Measurements from ENCODE around the gene PTPRF. TPM values are rescaled to one million over a fixed set of nuclear protein-coding genes. Genes with fewer than 3 reads are reported as not detected.

Gene PTPRF
- total RNA-seq, 1 donor from 2014 or later = 2.9 TPM

- no peak overlapping the region for H3K4me3 ChIP-seq
- intact Hi-C loops (cut with micrococcal nuclease) = no loop called here
- no peak overlapping the region for H3K27ac ChIP-seq (replicated peaks)
- peaks cover 20% of the 10 kb centered on the region for H3K27me3 ChIP-seq (ENCODE audit: low read depth)
- H3K4me1 ChIP-seq = peaks cover 15% of the 10 kb centered on the region
- H3K9me3 ChIP-seq (replicated peaks) = no peaks in the 10 kb centered on the region
- TF ChIP-seq, protein P1, sequence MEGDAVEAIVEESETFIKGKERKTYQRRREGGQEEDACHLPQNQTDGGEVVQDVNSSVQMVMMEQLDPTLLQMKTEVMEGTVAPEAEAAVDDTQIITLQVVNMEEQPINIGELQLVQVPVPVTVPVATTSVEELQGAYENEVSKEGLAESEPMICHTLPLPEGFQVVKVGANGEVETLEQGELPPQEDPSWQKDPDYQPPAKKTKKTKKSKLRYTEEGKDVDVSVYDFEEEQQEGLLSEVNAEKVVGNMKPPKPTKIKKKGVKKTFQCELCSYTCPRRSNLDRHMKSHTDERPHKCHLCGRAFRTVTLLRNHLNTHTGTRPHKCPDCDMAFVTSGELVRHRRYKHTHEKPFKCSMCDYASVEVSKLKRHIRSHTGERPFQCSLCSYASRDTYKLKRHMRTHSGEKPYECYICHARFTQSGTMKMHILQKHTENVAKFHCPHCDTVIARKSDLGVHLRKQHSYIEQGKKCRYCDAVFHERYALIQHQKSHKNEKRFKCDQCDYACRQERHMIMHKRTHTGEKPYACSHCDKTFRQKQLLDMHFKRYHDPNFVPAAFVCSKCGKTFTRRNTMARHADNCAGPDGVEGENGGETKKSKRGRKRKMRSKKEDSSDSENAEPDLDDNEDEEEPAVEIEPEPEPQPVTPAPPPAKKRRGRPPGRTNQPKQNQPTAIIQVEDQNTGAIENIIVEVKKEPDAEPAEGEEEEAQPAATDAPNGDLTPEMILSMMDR (IDR thresholded peaks at IDR 0.05; ENCODE audit: borderline replicate concordance) = no peak
- no peak for DNase-seq
- no peaks in the 10 kb centered on the region for H3K36me3 ChIP-seq
Observed at GRCh38 chr1:43534256-43534655, 3.6 kb downstream of the PTPRF start.

- no peak for DNase-seq
- H3K4me1 ChIP-seq = peaks cover 13% of the 10 kb centered on the region
- H3K36me3 ChIP-seq = no peaks in the 10 kb centered on the region
- TF ChIP-seq, protein P1 (IDR thresholded peaks at IDR 0.05; ENCODE audit: borderline replicate concordance) = no peak
- no peak overlapping the region for H3K4me3 ChIP-seq
- no peak overlapping the region for H3K27ac ChIP-seq (replicated peaks)
- peaks cover 6% of the 10 kb centered on the region for H3K27me3 ChIP-seq (ENCODE audit: low read depth)
- intact Hi-C loops (cut with micrococcal nuclease) = no loop called here
- H3K9me3 ChIP-seq (replicated peaks) = no peaks in the 10 kb centered on the region
Observed at GRCh38 chr1:43536196-43536863, 5.6 kb downstream of the PTPRF start.

DNA sequence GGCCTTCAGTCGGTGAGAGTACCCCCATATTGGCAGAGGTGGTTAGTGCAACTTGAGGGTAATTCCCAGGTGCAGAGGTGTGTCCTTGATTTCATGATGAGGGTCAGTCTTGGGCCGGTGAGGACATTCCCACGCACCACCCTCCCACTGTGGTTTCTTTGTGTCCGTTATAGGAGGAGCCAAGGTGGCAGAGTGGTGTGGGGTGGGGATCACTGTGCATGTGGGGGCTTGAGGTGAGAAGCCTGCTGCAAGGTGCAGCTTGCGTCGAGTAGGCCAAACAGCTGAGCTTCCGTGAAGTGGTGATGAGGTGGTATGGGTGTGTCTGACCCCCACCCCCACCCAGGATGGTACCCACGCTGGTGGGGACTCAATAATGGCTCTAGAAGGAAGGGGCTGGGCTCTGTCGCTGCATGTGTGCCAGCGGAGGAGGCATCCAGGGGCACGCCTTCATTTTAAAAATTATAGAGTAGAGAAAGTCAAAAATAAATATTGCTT lies 6.2 kb downstream of the PTPRF start:
- H3K4me3 ChIP-seq = no peak overlapping the region
- TF ChIP-seq, protein P1 (IDR thresholded peaks at IDR 0.05; ENCODE audit: borderline replicate concordance) = no peak
- no peak for DNase-seq
- intact Hi-C loops (cut with micrococcal nuclease) = no loop called here
- H3K4me1 ChIP-seq = peaks cover 14% of the 10 kb centered on the region
- H3K27me3 ChIP-seq (ENCODE audit: low read depth) = peaks cover 2% of the 10 kb centered on the region
- no peaks in the 10 kb centered on the region for H3K36me3 ChIP-seq
- H3K9me3 ChIP-seq (replicated peaks) = no peaks in the 10 kb centered on the region
- H3K27ac ChIP-seq (replicated peaks) = no peak overlapping the region

DNA sequence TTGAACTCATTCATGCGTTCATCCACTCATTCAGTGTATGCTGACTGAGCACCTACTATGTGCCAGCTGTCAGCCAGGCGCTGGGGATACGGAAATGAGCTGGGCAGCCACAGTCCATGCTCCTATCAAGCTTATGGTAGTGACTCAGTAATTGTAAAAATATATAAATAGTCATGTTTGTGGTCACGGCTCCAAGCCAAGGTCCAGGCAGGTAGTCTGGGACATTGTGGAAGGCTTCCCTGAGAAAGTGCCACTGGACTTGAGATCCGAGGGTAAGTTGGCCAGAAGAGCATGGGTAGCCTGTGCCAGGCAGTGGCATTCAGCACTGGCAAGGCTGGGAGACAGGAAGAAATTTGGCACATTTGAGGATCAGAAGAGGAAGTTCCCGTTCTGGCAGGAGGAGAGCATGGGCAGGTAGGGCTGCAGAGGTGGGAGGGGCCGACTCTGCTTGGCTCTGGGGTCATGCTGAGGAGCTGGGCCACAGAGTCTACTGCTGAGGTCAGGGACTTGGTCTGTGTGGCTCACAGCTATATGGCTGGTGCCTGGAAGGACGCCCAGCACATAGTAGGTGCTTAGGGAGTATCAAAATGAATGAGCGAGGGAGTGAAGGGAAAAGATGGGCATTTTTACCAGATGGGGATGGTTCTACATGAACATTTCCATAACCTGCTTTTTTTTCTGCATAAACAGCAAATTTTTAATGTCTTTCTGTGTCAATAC lies 6.9 kb downstream of the PTPRF start:
- intact Hi-C loops (cut with micrococcal nuclease) = no loop called here
- H3K36me3 ChIP-seq = no peaks in the 10 kb centered on the region
- DNase-seq = no peak
- peaks cover 16% of the 10 kb centered on the region for H3K4me1 ChIP-seq
- no peak overlapping the region for H3K4me3 ChIP-seq
- H3K27me3 ChIP-seq (ENCODE audit: low read depth) = no peaks in the 10 kb centered on the region
- no peak overlapping the region for H3K27ac ChIP-seq (replicated peaks)
- TF ChIP-seq, protein P1 (IDR thresholded peaks at IDR 0.05; ENCODE audit: borderline replicate concordance) = no peak
- H3K9me3 ChIP-seq (replicated peaks) = no peaks in the 10 kb centered on the region

- Histone ChIP-seq H3K4me1 (peaks cover 21% of the 10 kb centered on the region), H3K27me3 (ENCODE audit: low read depth) (no peaks in the 10 kb centered on the region), H3K4me3 (no peak overlapping the region), H3K36me3 (no peaks in the 10 kb centered on the region), H3K9me3 (replicated peaks) (no peaks in the 10 kb centered on the region), H3K27ac (replicated peaks) (no peak overlapping the region)
- DNase-seq = no peak
- intact Hi-C loops (cut with micrococcal nuclease) = no loop called here
- TF ChIP-seq, protein P1 (IDR thresholded peaks at IDR 0.05; ENCODE audit: borderline replicate concordance) = no peak
Observed at GRCh38 chr1:43538143-43538487, 7.4 kb downstream of the PTPRF start.
